HepG2 (cell line): ENCODE results near the gene WDR62. TPM values are rescaled to one million over a fixed set of nuclear protein-coding genes. Genes with fewer than 3 reads are reported as not detected.
A peak's percentile ranks its signal among the peaks of the same experiment; 100 is the strongest.

Source experiments
- ATM ChIP-seq: fragments of 450-650 bp; IDR thresholded peaks from 2 replicates; pipeline ENCODE4 v1.7.1; 2017; ENCODE audit warnings: mild to moderate bottlenecking, borderline replicate concordance
- FOXC1 ChIP-seq: sonication (generic); formaldehyde crosslinking; IDR thresholded peaks from 2 replicates; pipeline ENCODE4 v1.8.0; 2022; ENCODE audit warnings: mild to moderate bottlenecking, missing genetic modification reagents, borderline replicate concordance
- FOXK2 ChIP-seq: fragments of 450-650 bp; IDR thresholded peaks from 2 replicates; pipeline ENCODE4 v1.6.1; 2016
- GABPB1 ChIP-seq: IDR thresholded peaks from 2 replicates; pipeline ENCODE4 v1.6.1; 2016; ENCODE audit warnings: mild to moderate bottlenecking, missing genetic modification reagents, moderate library complexity, missing compliant biosample characterization
- HES4 ChIP-seq: sonication (generic); formaldehyde crosslinking; IDR thresholded peaks from 2 replicates; pipeline ENCODE4 v1.9.0; 2021; ENCODE audit warnings: mild to moderate bottlenecking, missing genetic modification reagents, borderline replicate concordance
- HOMEZ ChIP-seq: IDR thresholded peaks from 2 replicates; pipeline ENCODE4 v1.6.1; 2016; ENCODE audit warnings: low read depth
- IKZF4 ChIP-seq: sonication (generic); formaldehyde crosslinking; IDR thresholded peaks from 2 replicates; pipeline ENCODE4 v1.5.1; 2020; ENCODE audit warnings: borderline replicate concordance, mild to moderate bottlenecking, low read depth, missing genetic modification reagents; ENCODE audit errors: not compliant biosample characterization
- ISL2 ChIP-seq: sonication (generic); formaldehyde crosslinking; IDR thresholded peaks from 2 replicates; pipeline ENCODE4 v1.5.0; 2020; ENCODE audit warnings: missing genetic modification reagents
- ISX ChIP-seq: sonication (generic); formaldehyde crosslinking; conservative IDR thresholded peaks from 2 replicates; pipeline ENCODE4 v1.5.0; 2020; ENCODE audit warnings: missing genetic modification reagents
- KAT8 ChIP-seq: IDR thresholded peaks from 2 replicates; pipeline ENCODE4 v1.6.1; 2016; ENCODE audit warnings: missing genetic modification reagents, missing compliant biosample characterization
- LCORL ChIP-seq, 2 experiments: fragments of 450-650 bp in 1 of 2; sonication (generic) in 1 of 2; formaldehyde crosslinking in 1 of 2; IDR thresholded peaks; 2 replicates each; pipeline versions ENCODE4 v1.5.0 to v1.6.1; 2017 to 2020; ENCODE audit warnings: antibody characterized with exemption in 1 of 2, missing genetic modification reagents in 1 of 2
- MTA3 ChIP-seq: sonication (generic); formaldehyde crosslinking; IDR thresholded peaks from 2 replicates; pipeline ENCODE4 v1.4.0; 2020; ENCODE audit warnings: missing genetic modification reagents
- MYPOP ChIP-seq: sonication (generic); formaldehyde crosslinking; IDR thresholded peaks from 2 replicates; pipeline ENCODE4 v1.8.1; 2023; ENCODE audit warnings: mild to moderate bottlenecking, moderate library complexity, missing genetic modification reagents
- NAIF1 ChIP-seq: sonication (generic); formaldehyde crosslinking; IDR thresholded peaks from 2 replicates; pipeline ENCODE4 v1.5.0; 2020; ENCODE audit warnings: mild to moderate bottlenecking, missing genetic modification reagents, borderline replicate concordance
- NR1H2 ChIP-seq: sonication (generic); formaldehyde crosslinking; IDR thresholded peaks from 2 replicates; pipeline ENCODE4 v1.8.1; 2022; ENCODE audit warnings: low read depth, missing genetic modification reagents, borderline replicate concordance
- PAXIP1 ChIP-seq: sonication (generic); formaldehyde crosslinking; conservative IDR thresholded peaks from 2 replicates; pipeline ENCODE4 v1.4.0; 2020; ENCODE audit warnings: mild to moderate bottlenecking, missing genetic modification reagents, moderate library complexity
- RELA ChIP-seq: sonication (generic); formaldehyde crosslinking; IDR thresholded peaks from 2 replicates; pipeline ENCODE4 v1.4.0; 2020; ENCODE audit warnings: missing genetic modification reagents
- RXRA ChIP-seq: sonication (generic); formaldehyde crosslinking; IDR thresholded peaks from 2 replicates; pipeline ENCODE4 v1.5.1; 2020; ENCODE audit warnings: missing genetic modification reagents
- YEATS2 ChIP-seq: sonication (generic); formaldehyde crosslinking; IDR thresholded peaks from 2 replicates; pipeline ENCODE4 v1.4.0; 2020; ENCODE audit warnings: missing genetic modification reagents, borderline replicate concordance
- ZFAT ChIP-seq: sonication (generic); formaldehyde crosslinking; conservative IDR thresholded peaks from 2 replicates; pipeline ENCODE4 v1.8.1; 2023; ENCODE audit warnings: missing genetic modification reagents, inconsistent platforms
- ZNF121 ChIP-seq: sonication (generic); formaldehyde crosslinking; IDR thresholded peaks from 2 replicates; pipeline ENCODE4 v1.5.0; 2020; ENCODE audit warnings: mild to moderate bottlenecking, missing genetic modification reagents
- ZNF619 ChIP-seq: sonication (generic); formaldehyde crosslinking; IDR thresholded peaks from 2 replicates; pipeline ENCODE4 v1.4.0; 2020; ENCODE audit warnings: mild to moderate bottlenecking, missing genetic modification reagents
- polyA plus RNA-seq, 8 experiments: library from polyadenylated mRNA; depleted of rRNA in 3 of 8; stranded (reverse) in 7 of 8; unstranded in 1 of 8; fragments of >200 nt; fragmentation: Illumina TruSeq in 4 of 8; extraction: Trizol in 4 of 8; gene quantifications; 2 replicates each; pipeline versions ENCODE4 v1.2.1 to v1.2.3, GENCODE V29; 2011 to 2016; ENCODE audit warnings: low read depth in 4 of 8, missing spikeins in 1 of 8, mixed read lengths in 1 of 8; ENCODE audit not compliant: insufficient read depth in 1 of 8
- total RNA-seq, 5 experiments: library from RNA; depleted of rRNA; stranded (reverse); fragments of >200 nt; fragmentation: Illumina TruSeq; extraction: Trizol; gene quantifications; 2 replicates each; pipeline ENCODE4 v1.2.3, GENCODE V29; 2016; ENCODE audit warnings: low read depth in 1 of 5

The WDR62 gene
- total and polyA plus RNA-seq, 2 of the 13 experiments (the other 11 are each of a cell fraction or from before 2014, with no cell fraction given): 5.8 to 12.5 TPM

GRCh38 chr19:36139473-36140303 lies 85.0 kb downstream of the WDR62 start, which contains the start of gene CAPNS1 (continued):
- TF ChIP-seq IKZF4 (CRISPR knock-in tag) (peak; percentile 81), YEATS2 (CRISPR knock-in tag) (peak; percentile 83), ZFAT (CRISPR knock-in tag) (no peak), MYPOP (CRISPR knock-in tag) (peak; percentile 66; the same call in 1 of the 2 replicates), NAIF1 (CRISPR knock-in tag) (peak; percentile 64), KAT8 (CRISPR knock-in tag) (peak; percentile 51; the same call in 1 of the 2 replicates), ATM (no peak), RXRA (CRISPR knock-in tag) (peak; percentile 72), MTA3 (no peak), ZNF619 (CRISPR knock-in tag) (peak; percentile 62; the same call in 1 of the 2 replicates), RELA (no peak), FOXK2 (no peak), ISL2 (CRISPR knock-in tag) (peak; percentile 52; the same call in 1 of the 2 replicates), FOXC1 (CRISPR knock-in tag) (peak; percentile 72; the same call in 1 of the 2 replicates), ISX (CRISPR knock-in tag) (0 out of 2 replicates have a peak, but pooled peaks have one; percentile 27), GABPB1 (CRISPR knock-in tag) (peak; percentile 89), HOMEZ (CRISPR knock-in tag) (0 out of 2 replicates have a peak, but pooled peaks have one; percentile 40), HES4 (CRISPR knock-in tag) (no peak; the same call in 1 of the 2 replicates), PAXIP1 (CRISPR knock-in tag) (0 out of 2 replicates have a peak, but pooled peaks have one; percentile 26), LCORL (IDR thresholded peaks at IDR 0.05) (no peak), LCORL (CRISPR knock-in tag; IDR thresholded peaks at IDR 0.05) (peak; percentile 60), NR1H2 (CRISPR knock-in tag) (no peak), ZNF121 (CRISPR knock-in tag) (no peak)
